GM03348 (cell line): ENCODE data around the gene ADD3.

ENCODE experiments used
- DNase-seq: peaks from one replicate; pipeline ENCODE4 v3.0.0; 2012; ENCODE audit warnings: low spot score

The ADD3 gene

GRCh38 chr10:110059925-110060324, 52.1 kb downstream of the ADD3 start:
- no peak for DNase-seq

GRCh38 chr10:110061687-110062086, 53.9 kb downstream of the ADD3 start:
- DNase-seq: no peak

DNA sequence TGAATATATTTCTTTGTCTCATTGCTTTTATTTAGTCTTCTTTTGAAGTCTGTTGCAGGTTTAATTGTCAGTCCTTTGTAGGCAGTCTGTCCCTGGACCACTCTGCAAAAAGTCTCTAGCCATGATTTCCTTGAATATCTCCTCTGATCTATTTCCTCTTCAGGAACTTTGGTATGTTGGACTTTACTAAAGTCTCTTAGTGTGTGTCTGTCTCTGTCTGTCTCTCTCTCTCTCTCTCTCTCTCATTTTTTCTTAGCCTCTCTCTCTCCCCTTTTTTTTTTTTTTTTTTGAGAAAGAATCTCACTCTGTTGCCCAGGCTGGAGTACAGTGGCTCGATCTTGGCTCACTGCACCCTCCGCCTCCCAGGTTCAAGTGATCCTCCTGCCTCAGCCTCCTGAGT, 57.5 kb downstream of the ADD3 start:
- DNase-seq: no peak

DNA sequence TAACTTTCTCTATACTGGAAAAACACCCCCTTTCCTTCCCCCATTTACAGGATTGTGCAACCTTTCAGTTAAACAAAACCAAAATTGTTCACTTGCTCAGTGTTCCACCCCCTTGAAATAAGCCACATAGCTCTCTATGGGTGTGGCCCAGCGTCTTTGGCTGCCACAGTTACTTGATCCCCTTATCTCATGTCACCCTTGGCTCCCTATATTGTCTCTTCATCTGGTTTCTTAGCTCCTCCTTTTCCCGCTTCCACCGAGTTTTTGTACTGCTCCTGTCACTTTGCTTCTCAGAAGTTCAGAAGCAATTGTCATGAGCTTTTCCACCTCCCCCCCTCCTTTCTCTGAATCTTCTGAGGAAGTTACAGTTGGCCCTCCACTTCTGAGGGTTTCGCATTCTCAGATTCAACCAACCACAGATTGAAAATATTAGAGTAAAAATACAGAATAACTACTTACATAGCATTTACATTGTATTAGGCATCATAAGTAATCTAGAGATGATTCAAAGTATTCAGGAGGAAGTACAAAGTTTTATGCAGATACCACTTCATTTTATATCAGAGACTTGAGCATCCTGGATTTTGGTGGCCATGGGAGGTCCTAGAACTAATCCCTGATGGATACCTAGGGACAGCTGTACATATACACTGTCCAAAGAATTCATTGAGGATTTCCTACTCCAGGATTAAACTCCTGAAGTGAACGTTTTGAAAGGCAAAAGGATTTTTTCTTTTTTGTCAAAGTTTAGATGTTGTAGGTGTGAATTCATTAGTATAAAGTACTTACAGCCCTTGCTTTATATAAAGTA, 60.4 kb downstream of the ADD3 start:
- DNase-seq: peak; percentile 52

DNA sequence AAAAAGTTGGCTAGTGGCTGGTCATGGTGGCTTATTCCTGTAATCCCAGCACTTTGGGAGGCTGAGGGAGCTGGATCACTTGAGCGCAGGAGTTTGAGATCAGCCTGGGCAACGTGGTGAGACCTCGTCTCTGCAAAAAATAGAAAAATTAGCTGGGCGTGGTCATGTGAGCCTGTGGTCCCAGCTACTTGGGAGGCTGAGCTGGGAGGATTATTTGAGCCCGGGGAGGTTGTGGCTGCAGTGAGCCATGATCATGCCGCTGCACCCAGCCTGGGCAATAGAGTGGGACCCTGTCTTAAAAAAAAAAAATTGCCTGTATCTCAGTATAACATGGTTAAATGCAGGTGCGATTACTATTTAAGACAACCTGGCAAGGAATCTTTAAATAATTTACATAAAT, 61.0 kb downstream of the ADD3 start:
- no peak for DNase-seq

- no peak for DNase-seq
Measured at GRCh38 chr10:110069502-110069982, 61.8 kb downstream of the ADD3 start.

- no peak for DNase-seq
Measured at GRCh38 chr10:110073896-110074295, 66.1 kb downstream of the ADD3 start.

- DNase-seq: no peak
Measured at GRCh38 chr10:110074298-110074697, 66.5 kb downstream of the ADD3 start.

GRCh38 chr10:110074758-110075671, 67.2 kb downstream of the ADD3 start:
- peak; percentile 69 for DNase-seq

GRCh38 chr10:110075686-110076085, 67.9 kb downstream of the ADD3 start:
- DNase-seq: no peak

- peak; percentile 70 for DNase-seq
Measured at GRCh38 chr10:110076559-110077318, 69.0 kb downstream of the ADD3 start.

GRCh38 chr10:110077436-110078130, 69.8 kb downstream of the ADD3 start:
- no peak for DNase-seq

DNA sequence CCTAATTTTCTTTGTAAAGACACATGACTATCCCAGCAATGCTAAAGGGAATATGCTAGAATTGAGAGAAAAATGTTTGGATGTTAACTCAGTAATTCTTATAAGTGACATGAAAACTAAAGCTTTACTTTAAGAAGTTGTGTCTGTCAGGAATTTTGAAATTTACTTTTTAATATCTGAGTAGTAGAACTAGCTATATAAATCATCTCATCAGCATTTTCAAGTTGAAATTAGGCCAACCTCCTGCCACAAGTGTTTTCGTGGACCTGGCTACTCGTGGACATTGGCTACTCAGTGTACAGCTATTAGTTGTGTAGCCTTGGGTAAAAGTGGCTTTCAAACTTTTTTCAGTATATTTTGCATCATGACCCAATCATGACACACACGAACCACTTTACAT, 70.5 kb downstream of the ADD3 start:
- no peak for DNase-seq

- DNase-seq: no peak
Measured at GRCh38 chr10:110081911-110082310, 74.1 kb downstream of the ADD3 start.

GRCh38 chr10:110083884-110084283, 76.1 kb downstream of the ADD3 start:
- DNase-seq: peak; percentile 34

GRCh38 chr10:110087682-110088081, 79.9 kb downstream of the ADD3 start:
- DNase-seq: no peak

DNA sequence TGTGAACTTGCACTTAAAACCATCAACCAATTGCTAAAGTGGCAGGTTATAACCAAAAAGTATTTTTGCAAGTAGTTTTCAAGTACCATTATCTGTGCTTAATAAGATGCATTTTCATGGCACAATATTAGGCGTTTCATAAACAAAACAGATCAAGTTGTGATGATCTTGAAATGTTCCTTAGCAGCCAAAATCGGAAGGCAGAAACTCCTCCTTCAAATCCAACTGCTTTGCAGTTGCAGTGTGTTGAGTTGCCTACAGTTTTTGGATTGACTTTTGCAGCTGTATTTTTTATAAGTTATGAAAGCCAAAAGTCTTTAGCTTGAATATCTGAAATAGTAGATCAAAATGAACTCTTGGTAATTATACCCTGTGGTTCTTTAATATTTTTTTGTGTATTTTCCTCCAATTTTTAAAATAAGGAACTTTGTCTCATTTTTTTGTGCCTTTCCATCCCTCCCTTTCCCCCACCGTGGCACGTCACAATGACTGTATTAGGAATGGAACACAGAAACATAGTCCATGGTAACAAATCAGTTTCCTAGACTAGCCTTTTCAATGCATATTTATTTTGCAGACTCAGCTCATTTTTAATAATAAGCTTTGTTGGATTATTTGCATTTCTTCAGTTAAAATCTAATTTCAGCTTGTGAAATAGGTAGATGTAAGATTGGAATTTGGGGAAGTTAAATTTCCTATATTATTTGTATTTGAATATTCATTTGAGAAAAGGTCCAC, 80.8 kb downstream of the ADD3 start:
- no peak for DNase-seq

GRCh38 chr10:110091830-110092229, 84.0 kb downstream of the ADD3 start:
- no peak for DNase-seq

DNA sequence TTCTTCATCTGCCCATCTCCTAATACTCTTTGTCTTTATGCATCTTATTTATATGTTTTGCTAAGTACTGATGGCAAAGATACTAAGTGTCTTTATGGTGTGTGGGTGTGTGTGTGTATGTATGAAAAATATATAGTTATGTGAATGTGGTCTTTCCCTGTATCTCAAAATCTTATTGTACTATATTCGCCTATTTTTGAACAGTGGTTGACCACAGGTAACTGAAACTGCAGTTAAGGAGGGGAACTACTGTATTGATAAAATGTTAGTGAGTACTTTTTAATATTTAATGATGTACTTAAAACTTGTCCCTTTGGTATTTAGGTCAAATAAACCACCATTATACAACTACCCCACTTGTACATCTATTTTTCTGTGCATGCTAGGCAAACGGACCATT, 85.9 kb downstream of the ADD3 start:
- no peak for DNase-seq

DNA sequence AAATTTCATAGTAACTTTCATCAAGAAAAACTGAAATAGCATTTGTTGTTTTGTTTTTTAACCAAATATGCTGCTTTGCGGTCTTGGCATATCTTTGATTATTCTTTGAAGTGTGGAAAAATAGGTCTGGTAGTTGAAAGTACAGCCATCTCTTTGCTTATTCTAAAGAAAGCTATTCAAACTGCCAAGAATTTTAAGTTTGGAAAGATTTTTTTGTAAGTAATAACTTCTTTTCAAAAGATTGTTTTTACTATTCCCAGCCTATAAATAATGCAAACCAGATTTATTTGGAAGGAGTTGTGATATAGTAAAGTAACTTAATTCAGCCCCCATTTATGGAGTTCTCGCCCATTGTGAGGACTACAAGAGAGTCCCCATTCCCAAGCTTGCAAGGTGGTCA, 87.0 kb downstream of the ADD3 start:
- no peak for DNase-seq
